ENCODE measurements around the gene TUBB2B.

Gene TUBB2B

DNA sequence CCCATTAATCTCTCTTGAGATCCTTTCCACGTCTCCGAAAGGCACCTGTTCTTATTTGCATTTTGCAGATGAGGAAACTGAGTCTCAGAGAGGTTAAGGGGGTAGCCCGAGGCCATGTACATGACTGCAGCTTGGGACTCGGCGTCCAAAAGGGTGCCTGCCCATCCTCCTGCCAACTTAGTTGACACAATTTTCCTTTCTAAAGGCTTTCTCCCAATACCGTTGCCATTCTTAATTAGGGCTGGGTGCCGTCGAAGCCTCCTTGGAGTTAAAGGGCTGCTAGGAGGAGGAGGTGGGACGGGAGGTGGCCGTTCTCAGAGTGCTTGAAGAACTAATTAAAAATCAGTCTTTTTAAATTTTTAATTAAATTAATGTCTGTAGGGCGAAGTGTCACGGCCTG lies 30.7 kb upstream of the TUBB2B start:
- DNase-seq (ENCODE audit: low read depth): no peak
- peak overlapping the region; percentile 54 for H3K4me3 ChIP-seq (ENCODE audit: low read length)
- TF ChIP-seq, protein P1, sequence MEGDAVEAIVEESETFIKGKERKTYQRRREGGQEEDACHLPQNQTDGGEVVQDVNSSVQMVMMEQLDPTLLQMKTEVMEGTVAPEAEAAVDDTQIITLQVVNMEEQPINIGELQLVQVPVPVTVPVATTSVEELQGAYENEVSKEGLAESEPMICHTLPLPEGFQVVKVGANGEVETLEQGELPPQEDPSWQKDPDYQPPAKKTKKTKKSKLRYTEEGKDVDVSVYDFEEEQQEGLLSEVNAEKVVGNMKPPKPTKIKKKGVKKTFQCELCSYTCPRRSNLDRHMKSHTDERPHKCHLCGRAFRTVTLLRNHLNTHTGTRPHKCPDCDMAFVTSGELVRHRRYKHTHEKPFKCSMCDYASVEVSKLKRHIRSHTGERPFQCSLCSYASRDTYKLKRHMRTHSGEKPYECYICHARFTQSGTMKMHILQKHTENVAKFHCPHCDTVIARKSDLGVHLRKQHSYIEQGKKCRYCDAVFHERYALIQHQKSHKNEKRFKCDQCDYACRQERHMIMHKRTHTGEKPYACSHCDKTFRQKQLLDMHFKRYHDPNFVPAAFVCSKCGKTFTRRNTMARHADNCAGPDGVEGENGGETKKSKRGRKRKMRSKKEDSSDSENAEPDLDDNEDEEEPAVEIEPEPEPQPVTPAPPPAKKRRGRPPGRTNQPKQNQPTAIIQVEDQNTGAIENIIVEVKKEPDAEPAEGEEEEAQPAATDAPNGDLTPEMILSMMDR (conservative IDR thresholded peaks at IDR 0.05; ENCODE audit: low read length): no peak

DNA sequence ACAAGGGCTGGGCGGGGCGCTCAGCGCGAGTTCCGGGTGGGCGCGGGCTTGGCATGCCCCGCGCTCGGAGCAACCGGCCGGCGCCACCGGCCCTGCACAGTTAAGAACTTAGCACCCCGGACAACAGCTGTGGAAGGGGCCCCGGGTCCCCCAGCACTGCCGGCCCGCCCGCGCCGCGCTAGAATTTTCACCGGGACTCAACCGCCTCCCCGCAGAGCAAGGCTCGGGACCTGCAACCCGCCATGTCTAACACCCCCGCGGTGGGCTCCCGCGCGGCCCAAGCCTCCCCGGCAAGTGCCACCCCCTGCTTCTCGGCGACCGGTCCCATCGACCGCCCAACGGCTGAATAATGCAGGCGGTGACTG lies 26.1 kb upstream of the TUBB2B start:
- H3K4me3 ChIP-seq (ENCODE audit: low read length): no peak overlapping the region
- no peak for DNase-seq (ENCODE audit: low read depth)
- TF ChIP-seq, protein P1 (conservative IDR thresholded peaks at IDR 0.05; ENCODE audit: low read length): no peak

DNA sequence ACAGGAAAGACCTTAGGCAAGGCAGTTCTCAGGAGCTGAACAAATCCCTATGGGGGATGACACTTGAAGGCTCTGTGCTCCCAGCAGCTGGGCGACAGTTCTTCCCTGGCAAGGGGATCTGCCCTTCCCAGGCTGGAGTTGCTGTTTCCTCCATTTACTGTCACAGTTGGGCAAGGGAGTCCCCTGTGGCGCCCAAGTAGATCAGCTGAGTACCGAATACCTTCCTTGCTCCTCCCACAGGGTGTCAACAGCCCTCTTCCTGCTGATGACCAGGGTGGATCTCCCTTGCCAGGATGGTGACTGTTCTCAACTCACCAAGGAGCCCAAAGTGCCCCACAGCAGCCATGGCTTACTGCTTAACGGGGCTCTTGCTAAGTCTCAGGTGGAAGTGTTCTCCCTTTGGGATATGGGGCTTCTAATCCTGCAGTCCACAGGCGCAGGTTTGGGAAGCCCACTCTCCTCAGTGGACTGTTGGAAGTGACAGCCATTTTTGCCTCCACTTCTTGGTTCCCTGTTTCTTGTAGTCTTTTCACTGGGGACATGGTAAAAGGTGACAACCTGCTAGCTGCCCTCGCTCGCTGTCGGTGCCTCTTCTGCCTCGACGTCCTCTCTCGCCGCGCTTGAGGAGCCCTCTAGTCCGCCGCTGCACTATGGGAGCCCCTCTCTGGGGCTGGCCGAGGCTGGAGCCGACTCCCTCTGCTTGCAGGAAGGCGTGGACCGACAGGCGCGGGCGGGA lies 25.6 kb upstream of the TUBB2B start:
- no peak overlapping the region for H3K4me3 ChIP-seq (ENCODE audit: low read length)
- no peak for DNase-seq (ENCODE audit: low read depth)
- TF ChIP-seq, protein P1 (conservative IDR thresholded peaks at IDR 0.05; ENCODE audit: low read length): no peak

DNA sequence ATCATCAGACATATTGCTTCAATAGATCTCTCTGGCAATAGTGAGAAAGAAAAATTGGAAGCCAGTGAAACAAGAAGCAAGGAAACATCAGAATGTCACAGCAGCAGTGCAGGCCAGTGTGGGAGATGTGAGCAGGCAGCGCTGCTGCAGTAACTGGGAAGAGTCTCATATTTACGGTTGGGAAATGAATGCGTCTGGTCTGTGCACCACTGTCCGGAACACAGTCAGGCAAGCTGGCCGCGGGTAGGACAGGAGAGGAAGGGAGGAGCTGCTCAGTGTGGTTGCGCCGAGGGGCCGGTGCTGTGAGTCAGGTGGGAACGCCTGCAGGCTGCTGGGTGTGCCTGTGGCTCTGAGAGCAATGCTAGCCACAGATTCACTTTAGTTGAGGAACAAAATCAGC lies 24.9 kb upstream of the TUBB2B start:
- no peak for DNase-seq (ENCODE audit: low read depth)
- H3K4me3 ChIP-seq (ENCODE audit: low read length): no peak overlapping the region
- TF ChIP-seq, protein P1 (conservative IDR thresholded peaks at IDR 0.05; ENCODE audit: low read length): no peak

DNA sequence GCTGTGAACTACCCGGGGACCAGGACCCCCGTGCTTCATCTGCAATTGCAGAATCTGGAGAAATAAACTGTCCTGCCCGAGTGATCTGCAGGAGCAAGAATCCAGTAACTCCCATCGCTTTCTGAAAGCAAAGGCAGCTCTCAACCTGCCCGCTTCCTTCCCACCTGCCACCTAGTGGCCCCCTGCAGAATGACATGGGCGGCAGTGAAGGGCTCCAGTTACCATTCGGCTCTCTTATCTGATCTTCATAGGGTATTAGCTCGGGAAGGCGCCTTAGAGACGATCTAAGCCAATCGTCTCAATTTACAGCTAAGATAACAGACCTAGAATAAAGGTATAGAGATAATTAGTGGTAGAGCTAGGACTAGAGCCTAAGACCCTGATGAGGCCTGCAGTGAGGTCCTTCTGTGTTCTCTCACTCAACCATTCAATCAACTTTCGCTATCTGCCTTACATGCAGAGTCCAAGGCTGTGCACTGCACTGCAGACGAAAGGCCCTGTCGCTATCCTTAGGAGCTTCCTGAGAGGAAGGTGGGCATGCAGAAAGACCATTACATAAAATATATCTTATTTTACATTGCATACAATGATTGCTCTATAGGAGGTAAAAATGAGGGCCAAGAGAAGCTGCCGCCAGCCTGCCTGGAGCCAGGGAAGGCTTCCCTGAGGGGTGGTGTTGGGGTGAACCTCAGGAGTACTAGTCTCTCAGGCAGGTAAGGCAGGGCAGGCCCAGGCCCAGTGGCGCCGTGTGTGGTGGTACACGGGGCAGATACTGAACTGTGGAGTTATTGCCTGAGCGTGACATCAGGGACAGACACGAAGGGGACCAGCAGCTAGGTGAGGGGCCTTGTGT lies 24.2 kb upstream of the TUBB2B start:
- TF ChIP-seq, protein P1 (conservative IDR thresholded peaks at IDR 0.05; ENCODE audit: low read length): peak; percentile 98
- no peak overlapping the region for H3K4me3 ChIP-seq (ENCODE audit: low read length)
- DNase-seq (ENCODE audit: low read depth): peak; percentile 75

DNA sequence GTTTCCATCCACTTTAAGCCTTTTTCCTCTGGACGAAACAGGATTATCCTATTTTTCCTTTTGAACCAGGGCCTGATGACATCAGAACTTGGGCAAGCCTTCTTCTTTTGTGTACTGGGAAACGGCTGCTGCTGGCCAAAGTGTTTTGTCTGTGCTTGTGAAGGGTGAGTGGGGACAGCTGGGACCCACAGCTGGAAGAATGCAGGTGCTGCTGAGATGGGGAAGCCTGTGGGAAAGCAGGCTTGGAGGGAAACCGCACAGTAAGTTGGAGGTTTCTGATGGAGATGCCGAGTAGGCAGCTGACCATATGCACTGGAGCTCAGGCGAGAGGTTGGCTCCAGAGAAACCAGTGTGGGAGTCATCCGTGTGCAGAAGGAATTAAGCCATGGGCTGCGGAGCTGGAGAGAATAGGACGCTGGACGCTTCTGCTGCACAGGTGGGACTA lies 22.8 kb upstream of the TUBB2B start:
- H3K4me3 ChIP-seq (ENCODE audit: low read length): no peak overlapping the region
- TF ChIP-seq, protein P1 (conservative IDR thresholded peaks at IDR 0.05; ENCODE audit: low read length): no peak
- no peak for DNase-seq (ENCODE audit: low read depth)

Measured in AG10803 (cell line).